Smooth muscle cell (in vitro differentiated cells): ENCODE results near the gene PIGL. TPM values are rescaled to one million over a fixed set of nuclear protein-coding genes. Genes with fewer than 3 reads are reported as not detected.

ENCODE experiments used
- DNase-seq: peaks from one replicate; lab custom pipeline; 2025; ENCODE audit not compliant: unreplicated experiment; lab: John Stamatoyannopoulos, UW
- H2AFZ ChIP-seq: fragments of 200-600 bp; sonication (generic); 2 replicates; pipeline ENCODE4 v1.6.0; 2016; ENCODE audit warnings: antibody characterized with exemption, low read depth, mild to moderate bottlenecking
- H3F3A ChIP-seq: fragments of 200-600 bp; sonication (generic); 2 replicates; pipeline ENCODE4 v1.6.0; 2017; ENCODE audit warnings: antibody characterized with exemption, low read depth
- H3K27ac ChIP-seq: fragments of 200-600 bp; sonication (generic); 2 replicates; pipeline ENCODE4 v1.5.1; 2016; ENCODE audit warnings: low read depth, mild to moderate bottlenecking
- H3K27me3 ChIP-seq: fragments of 200-600 bp; sonication (generic); 2 replicates; pipeline ENCODE4 v1.6.1; 2016; ENCODE audit warnings: low read depth, mild to moderate bottlenecking
- H3K36me3 ChIP-seq: fragments of 200-600 bp; sonication (generic); 2 replicates; pipeline ENCODE4 v1.5.1; 2016; ENCODE audit warnings: low read depth
- H3K4me1 ChIP-seq: fragments of 200-600 bp; sonication (generic); 2 replicates; pipeline ENCODE4 v1.5.1; 2016; ENCODE audit warnings: low read depth
- H3K4me2 ChIP-seq: fragments of 200-600 bp; sonication (generic); 2 replicates; pipeline ENCODE4 v1.6.0; 2016; ENCODE audit warnings: mild to moderate bottlenecking
- H3K4me3 ChIP-seq: fragments of 200-600 bp; sonication (generic); 2 replicates; pipeline ENCODE4 v1.5.1; 2016; ENCODE audit warnings: mild to moderate bottlenecking
- H3K79me2 ChIP-seq: fragments of 200-600 bp; sonication (generic); 2 replicates; pipeline ENCODE4 v1.6.0; 2016; ENCODE audit warnings: low read depth, mild to moderate bottlenecking
- H3K9ac ChIP-seq: fragments of 200-600 bp; sonication (generic); 2 replicates; pipeline ENCODE4 v1.6.0; 2016; ENCODE audit warnings: low read depth
- H3K9me3 ChIP-seq: fragments of 200-600 bp; sonication (generic); replicated peaks from 2 replicates; pipeline ENCODE4 v1.5.1; 2016; ENCODE audit warnings: low read depth
- H4K20me1 ChIP-seq: fragments of 200-600 bp; sonication (generic); 2 replicates; pipeline ENCODE4 v1.6.0; 2016; ENCODE audit warnings: low read depth
- WGBS: methylation state at CpG from one replicate; pipeline ENCODE4 v1.1.7; 2016; ENCODE audit warnings: low lambda C conversion rate; 5-methylcytosine and 5-hydroxymethylcytosine counted together
- polyA plus RNA-seq: library from polyadenylated mRNA; unstranded; fragments of >200 nt; fragmentation: Nextera tagmentation; extraction: Ambion mirVana; gene quantifications from 2 replicates; pipeline ENCODE4 v1.2.1, GENCODE V29; 2016
- total RNA-seq: library from RNA; depleted of rRNA; stranded (reverse); fragments of >200 nt; gene quantifications from 2 replicates; pipeline ENCODE4 v1.2.3, GENCODE V29; 2014
- TF ChIP-seq, protein P1 (sequence below): fragments of 200-600 bp; sonication (generic); IDR thresholded peaks from 2 replicates; pipeline ENCODE4 v1.5.1; 2017; ENCODE audit warnings: borderline replicate concordance, mild to moderate bottlenecking, antibody characterized with exemption; ENCODE audit not compliant: insufficient read depth, poor library complexity, severe bottlenecking

Gene PIGL
- total and polyA plus RNA-seq, 2 experiments from 2014 or later = 20.2 to 56.0 TPM

DNA sequence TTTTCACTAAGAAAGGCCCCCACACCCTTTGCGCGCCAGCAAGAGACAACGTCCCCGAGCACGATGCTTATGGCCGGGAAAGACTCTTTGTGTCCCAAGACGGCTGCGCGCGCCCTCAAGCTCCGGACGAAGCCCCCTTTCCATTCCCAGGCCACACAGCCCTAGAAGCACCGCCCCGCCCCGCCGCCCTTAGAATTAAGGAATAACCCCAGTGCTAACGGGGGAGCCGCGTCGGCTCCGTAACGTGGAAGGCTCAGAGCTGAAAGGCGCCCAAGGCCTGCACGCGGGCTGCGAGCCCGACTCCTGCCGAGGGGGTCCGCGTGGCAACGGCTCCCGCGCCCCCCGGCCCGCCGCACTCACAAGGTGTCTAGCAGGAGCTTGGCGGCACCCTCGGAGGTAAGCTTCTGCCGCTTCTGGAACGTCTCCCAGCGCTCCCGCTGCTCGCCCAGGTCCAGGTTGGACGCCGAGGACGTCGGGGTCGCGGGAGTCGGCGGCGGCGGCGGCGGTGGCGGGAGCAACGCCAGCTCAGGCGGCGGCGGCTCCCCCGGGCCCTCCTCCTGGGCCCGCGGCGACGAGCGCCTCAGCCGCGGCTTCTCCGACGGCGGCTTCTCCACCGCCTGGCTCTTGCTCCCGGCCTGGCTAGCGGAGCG, 135.8 kb downstream of the PIGL start:
- Histone ChIP-seq H2AFZ (peak overlapping the region; percentile 60), H3K4me3 (peak overlapping the region; percentile 76), H3F3A (no peaks in the 10 kb centered on the region), H3K36me3 (no peaks in the 10 kb centered on the region), H3K4me1 (peaks cover 8% of the 10 kb centered on the region), H3K27ac (no peak overlapping the region), H4K20me1 (no peaks in the 10 kb centered on the region), H3K9me3 (no peaks in the 10 kb centered on the region), H3K4me2 (peak overlapping the region; percentile 95), H3K27me3 (no peaks in the 10 kb centered on the region), H3K79me2 (peaks cover 13% of the 10 kb centered on the region), H3K9ac (no peak overlapping the region)
- DNase-seq = no peak
- WGBS = 2% methylated on average over 69 of the region's 75 CpGs
- TF ChIP-seq, protein P1, sequence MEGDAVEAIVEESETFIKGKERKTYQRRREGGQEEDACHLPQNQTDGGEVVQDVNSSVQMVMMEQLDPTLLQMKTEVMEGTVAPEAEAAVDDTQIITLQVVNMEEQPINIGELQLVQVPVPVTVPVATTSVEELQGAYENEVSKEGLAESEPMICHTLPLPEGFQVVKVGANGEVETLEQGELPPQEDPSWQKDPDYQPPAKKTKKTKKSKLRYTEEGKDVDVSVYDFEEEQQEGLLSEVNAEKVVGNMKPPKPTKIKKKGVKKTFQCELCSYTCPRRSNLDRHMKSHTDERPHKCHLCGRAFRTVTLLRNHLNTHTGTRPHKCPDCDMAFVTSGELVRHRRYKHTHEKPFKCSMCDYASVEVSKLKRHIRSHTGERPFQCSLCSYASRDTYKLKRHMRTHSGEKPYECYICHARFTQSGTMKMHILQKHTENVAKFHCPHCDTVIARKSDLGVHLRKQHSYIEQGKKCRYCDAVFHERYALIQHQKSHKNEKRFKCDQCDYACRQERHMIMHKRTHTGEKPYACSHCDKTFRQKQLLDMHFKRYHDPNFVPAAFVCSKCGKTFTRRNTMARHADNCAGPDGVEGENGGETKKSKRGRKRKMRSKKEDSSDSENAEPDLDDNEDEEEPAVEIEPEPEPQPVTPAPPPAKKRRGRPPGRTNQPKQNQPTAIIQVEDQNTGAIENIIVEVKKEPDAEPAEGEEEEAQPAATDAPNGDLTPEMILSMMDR = no peak

DNA sequence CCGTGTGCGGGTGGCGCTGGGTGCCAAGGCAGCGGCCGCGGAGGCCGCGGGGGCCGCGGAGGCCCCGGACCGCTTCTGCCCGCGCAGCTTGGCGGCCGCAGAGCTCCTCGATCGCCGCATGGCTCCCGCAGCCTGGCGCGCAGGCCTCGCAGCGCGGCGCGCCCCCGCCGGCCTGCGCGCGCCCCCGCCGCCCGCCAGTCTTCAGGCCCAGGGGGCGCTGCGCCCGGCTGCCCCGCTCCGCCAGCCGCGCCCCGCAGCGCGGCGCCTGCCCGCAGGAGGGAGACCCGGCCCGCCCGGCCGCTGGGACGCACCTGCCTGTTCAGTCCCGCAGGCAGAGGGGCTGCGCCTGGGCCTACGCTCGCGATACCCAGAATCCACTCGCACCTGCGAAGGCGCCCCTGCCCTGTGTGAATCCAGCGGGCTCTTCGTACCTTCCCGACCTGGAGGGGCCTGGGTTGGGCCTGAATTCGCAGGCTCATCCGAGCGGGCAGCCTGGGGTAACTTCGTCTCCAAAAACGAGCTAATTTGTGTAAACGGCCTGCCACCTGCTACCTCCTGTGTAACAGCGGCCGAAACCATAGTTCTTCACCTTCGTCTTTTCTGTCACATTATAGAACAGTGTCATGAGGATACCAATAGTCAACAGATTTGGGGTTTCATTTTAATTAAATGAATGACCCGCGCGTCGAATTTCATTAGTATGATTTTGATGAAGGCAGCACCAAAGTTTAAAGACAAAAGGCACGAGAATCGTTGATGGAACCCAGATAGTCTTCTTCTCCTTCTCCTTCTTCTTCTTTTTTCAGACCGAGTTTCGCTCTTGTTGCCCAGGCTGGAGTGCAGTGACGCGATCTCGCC, 136.5 kb downstream of the PIGL start, which contains the start of gene CENPV:
Gene CENPV, minus strand, starts transcription at position 153 of the 858 bp plus-strand sequence. Its CDS starts 33 bp downstream, at position 120.
- Histone ChIP-seq H3K4me1 (peaks cover 8% of the 10 kb centered on the region), H3K9me3 (no peaks in the 10 kb centered on the region), H4K20me1 (no peaks in the 10 kb centered on the region), H3K36me3 (no peaks in the 10 kb centered on the region), H3K4me2 (peak within 1 kb of the TSS; percentile 95), H3K4me3 (peak within 1 kb of the TSS; percentile 76), H3F3A (no peaks in the 10 kb centered on the region), H3K27me3 (no peaks in the 10 kb centered on the region), H2AFZ (peak within 1 kb of the TSS; percentile 60), H3K27ac (no peak within 1 kb of the TSS), H3K9ac (peak within 1 kb of the TSS; percentile 6), H3K79me2 (peaks cover 13% of the 10 kb centered on the region)
- 44% methylated on average over 31 of the region's 83 CpGs for WGBS
- DNase-seq = no peak
- TF ChIP-seq, protein P1 = no peak

- Histone ChIP-seq H3K27ac (no peak overlapping the region), H3F3A (no peaks in the 10 kb centered on the region), H3K4me3 (no peak overlapping the region), H2AFZ (no peak overlapping the region), H3K27me3 (no peaks in the 10 kb centered on the region), H3K4me2 (no peak overlapping the region), H3K4me1 (peaks cover 8% of the 10 kb centered on the region), H4K20me1 (no peaks in the 10 kb centered on the region), H3K9ac (no peak overlapping the region), H3K36me3 (no peaks in the 10 kb centered on the region), H3K79me2 (peaks cover 13% of the 10 kb centered on the region), H3K9me3 (no peaks in the 10 kb centered on the region)
- no peak for DNase-seq
- WGBS = 82% methylated on average over 14 of the region's 14 CpGs
- TF ChIP-seq, protein P1 = no peak
Measured at GRCh38 chr17:16354585-16354984, 137.6 kb downstream of the PIGL start.
